PC-9 (cell line): ENCODE measurements around the gene SGSH. TPM values are rescaled to one million over a fixed set of nuclear protein-coding genes. Genes with fewer than 3 reads are reported as not detected.

Experiments used
- BruUV-seq: library from RNA; stranded (reverse); fragments of 400-500 nt; replicated peaks from 2 replicates; lab custom pipeline; 2021; lab: Mats Ljungman, UMichigan
- CTCF ChIA-PET: fragments of 300-600 bp; sonication (Branson Sonifier 250); formaldehyde crosslinking; loops from one replicate; lab custom pipeline; 2022; ENCODE audit warnings: antibody characterized with exemption; lab: Charles Lee
- POLR2A ChIA-PET: fragments of 300-600 bp; sonication (Branson Sonifier 250); formaldehyde crosslinking; loops from one replicate; lab custom pipeline; 2022; ENCODE audit warnings: antibody characterized with exemption; ENCODE audit not compliant: unreplicated experiment; lab: Charles Lee
- DNase-seq, 2 experiments: peaks; one replicate each; pipeline versions ENCODE4 v3.0.0 to v3.0.0-alpha.2; 2015 to 2022; ENCODE audit warnings: mixed read lengths in 1 of 2
- H2AFZ ChIP-seq: fragments of 200-600 bp; sonication (generic); 2 replicates; pipeline ENCODE4 v1.8.1; 2017; ENCODE audit warnings: antibody characterized with exemption
- H3F3A ChIP-seq: fragments of 200-600 bp; sonication (generic); 2 replicates; pipeline ENCODE4 v1.8.1; 2017; ENCODE audit warnings: antibody characterized with exemption, mild to moderate bottlenecking, low read depth; ENCODE audit not compliant: insufficient read depth
- H3K27ac ChIP-seq: fragments of 200-600 bp; sonication (generic); 2 replicates; pipeline ENCODE4 v1.6.1; 2016; ENCODE audit warnings: mixed run types
- H3K27me3 ChIP-seq: fragments of 200-600 bp; sonication (generic); 2 replicates; pipeline ENCODE4 v1.6.1; 2016; ENCODE audit warnings: low read depth, mixed run types; ENCODE audit not compliant: insufficient read depth
- H3K36me3 ChIP-seq: fragments of 200-600 bp; sonication (generic); 2 replicates; pipeline ENCODE4 v1.6.1; 2016; ENCODE audit warnings: low read depth, mixed run types
- H3K4me1 ChIP-seq: fragments of 200-600 bp; sonication (generic); replicated peaks from 2 replicates; pipeline ENCODE4 v1.6.1; 2016; ENCODE audit warnings: mixed run types; ENCODE audit not compliant: insufficient read depth
- H3K4me2 ChIP-seq: fragments of 200-600 bp; sonication (generic); 2 replicates; pipeline ENCODE4 v1.6.1; 2017; ENCODE audit warnings: mixed run types
- H3K4me3 ChIP-seq: fragments of 200-600 bp; sonication (generic); 2 replicates; pipeline ENCODE4 v1.6.1; 2016; ENCODE audit warnings: mixed run types
- H3K79me2 ChIP-seq: fragments of 200-600 bp; sonication (generic); 2 replicates; pipeline ENCODE4 v1.6.1; 2017; ENCODE audit warnings: low read depth, mixed run types
- H3K9me2 ChIP-seq: fragments of 200-600 bp; sonication (generic); 2 replicates; pipeline ENCODE4 v1.8.1; 2017; ENCODE audit warnings: mild to moderate bottlenecking; ENCODE audit not compliant: insufficient read depth
- H3K9me3 ChIP-seq: fragments of 200-600 bp; sonication (generic); 2 replicates; pipeline ENCODE4 v1.8.1; 2016; ENCODE audit warnings: low read depth; ENCODE audit not compliant: insufficient read depth
- H4K20me1 ChIP-seq: fragments of 200-600 bp; sonication (generic); 2 replicates; pipeline ENCODE4 v1.8.1; 2017; ENCODE audit not compliant: insufficient read depth
- EZH2 ChIP-seq: fragments of 200-600 bp; sonication (generic); IDR thresholded peaks from 2 replicates; pipeline ENCODE4 v1.8.0; 2017; ENCODE audit warnings: antibody characterized with exemption, low read depth
- intact Hi-C: fragments of 100-400 bp; cut with micrococcal nuclease; formaldehyde crosslinking; loops from one replicate; pipeline ENCODE4 v1.10.0; 2022; ENCODE audit not compliant: unreplicated experiment
- total RNA-seq: library from RNA; stranded (reverse); gene quantifications from 2 replicates; pipeline ENCODE4 v1.2.3, GENCODE V29; 2021
- TF ChIP-seq, protein P1 (sequence below): fragments of 200-600 bp; sonication (generic); conservative IDR thresholded peaks from 2 replicates; pipeline ENCODE4 v1.6.1; 2017; ENCODE audit warnings: mixed run types, antibody characterized with exemption, mild to moderate bottlenecking, moderate library complexity

SGSH gene
- total RNA-seq, 1 experiment from 2014 or later, result 28.4 TPM

DNA sequence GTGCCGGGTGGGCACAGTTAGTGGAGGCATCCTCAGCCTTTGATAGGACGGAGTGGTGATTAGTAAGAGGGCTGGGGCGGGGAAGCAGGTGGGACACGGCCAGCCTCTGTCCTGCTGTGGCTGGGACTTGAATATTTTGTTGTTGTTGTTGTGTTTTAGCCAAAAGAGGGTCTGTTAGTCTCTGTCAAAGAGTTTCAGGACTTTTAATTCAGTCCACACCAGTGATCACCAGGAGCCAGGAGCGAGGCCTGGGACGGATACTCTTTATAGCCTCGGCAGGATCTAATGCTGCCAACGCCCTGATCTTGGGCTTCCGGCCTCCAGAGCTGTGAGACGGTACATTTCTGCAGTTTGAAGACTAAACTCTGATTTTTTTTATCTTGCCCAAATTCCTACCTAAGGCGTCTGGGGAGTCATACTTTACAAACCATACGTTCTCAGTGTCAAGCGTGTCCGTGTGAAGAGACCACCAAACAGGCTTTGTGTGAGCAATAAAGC is 37.6 kb upstream of the SGSH start:
- Histone ChIP-seq H3K9me2 (no peaks in the 10 kb centered on the region), H2AFZ (no peak overlapping the region), H3F3A (peaks cover 17% of the 10 kb centered on the region), H3K4me1 (peaks cover 42% of the 10 kb centered on the region), H3K79me2 (peaks cover 10% of the 10 kb centered on the region; the same call in 1 of the 2 replicates), H3K27ac (no peak overlapping the region), H4K20me1 (no peaks in the 10 kb centered on the region), H3K4me3 (no peak overlapping the region), H3K9me3 (no peaks in the 10 kb centered on the region), H3K36me3 (no peaks in the 10 kb centered on the region), H3K27me3 (no peaks in the 10 kb centered on the region), H3K4me2 (no peak overlapping the region)
- no peak for DNase-seq
- intact Hi-C loops, result no loop called here
- TF ChIP-seq, protein P1, sequence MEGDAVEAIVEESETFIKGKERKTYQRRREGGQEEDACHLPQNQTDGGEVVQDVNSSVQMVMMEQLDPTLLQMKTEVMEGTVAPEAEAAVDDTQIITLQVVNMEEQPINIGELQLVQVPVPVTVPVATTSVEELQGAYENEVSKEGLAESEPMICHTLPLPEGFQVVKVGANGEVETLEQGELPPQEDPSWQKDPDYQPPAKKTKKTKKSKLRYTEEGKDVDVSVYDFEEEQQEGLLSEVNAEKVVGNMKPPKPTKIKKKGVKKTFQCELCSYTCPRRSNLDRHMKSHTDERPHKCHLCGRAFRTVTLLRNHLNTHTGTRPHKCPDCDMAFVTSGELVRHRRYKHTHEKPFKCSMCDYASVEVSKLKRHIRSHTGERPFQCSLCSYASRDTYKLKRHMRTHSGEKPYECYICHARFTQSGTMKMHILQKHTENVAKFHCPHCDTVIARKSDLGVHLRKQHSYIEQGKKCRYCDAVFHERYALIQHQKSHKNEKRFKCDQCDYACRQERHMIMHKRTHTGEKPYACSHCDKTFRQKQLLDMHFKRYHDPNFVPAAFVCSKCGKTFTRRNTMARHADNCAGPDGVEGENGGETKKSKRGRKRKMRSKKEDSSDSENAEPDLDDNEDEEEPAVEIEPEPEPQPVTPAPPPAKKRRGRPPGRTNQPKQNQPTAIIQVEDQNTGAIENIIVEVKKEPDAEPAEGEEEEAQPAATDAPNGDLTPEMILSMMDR, result no peak
- no peak for TF ChIP-seq EZH2
- no TSS peak for BruUV-seq
- CTCF ChIA-PET, result no interaction called here
- POLR2A ChIA-PET, result no interaction called here

DNA sequence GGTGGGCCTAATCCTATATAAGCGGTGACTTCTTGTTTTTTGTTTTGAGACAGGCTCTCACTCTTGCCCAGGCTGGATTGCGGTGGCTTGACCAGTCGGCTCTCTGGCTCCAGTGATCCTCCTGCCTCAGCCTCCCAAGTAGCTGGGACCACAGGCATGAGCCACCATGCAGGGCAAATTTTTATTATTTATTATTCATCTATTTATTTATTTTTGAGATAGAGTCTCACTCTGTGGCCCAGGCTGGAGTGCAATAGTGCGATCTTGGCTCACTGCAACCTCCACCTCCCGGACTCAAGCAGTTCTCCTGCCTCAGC is 35.9 kb upstream of the SGSH start:
- no peaks in the 10 kb centered on the region for H3K9me3 ChIP-seq
- no peaks in the 10 kb centered on the region for H3K9me2 ChIP-seq
- H3F3A ChIP-seq, result peaks cover 11% of the 10 kb centered on the region
- no TSS peak for BruUV-seq
- ChIA-PET CTCF (no interaction called here), POLR2A (interaction anchor here (0.7 kb wide), 1 partner anchor 15 kb away, joined by 4 read pairs; no protein-coding TSS in a partner anchor)
- no peaks in the 10 kb centered on the region for H3K27me3 ChIP-seq
- H3K4me1 ChIP-seq, result peaks cover 42% of the 10 kb centered on the region
- H4K20me1 ChIP-seq, result no peaks in the 10 kb centered on the region
- TF ChIP-seq, protein P1, result no peak
- no peak for TF ChIP-seq EZH2
- H3K4me3 ChIP-seq, result no peak overlapping the region
- DNase-seq, result no peak
- no peak overlapping the region for H3K4me2 ChIP-seq
- peak overlapping the region; percentile 94 for H3K27ac ChIP-seq
- intact Hi-C loops, result no loop called here
- H3K36me3 ChIP-seq, result no peaks in the 10 kb centered on the region
- no peak overlapping the region for H2AFZ ChIP-seq
- H3K79me2 ChIP-seq, result no peaks in the 10 kb centered on the region

DNA sequence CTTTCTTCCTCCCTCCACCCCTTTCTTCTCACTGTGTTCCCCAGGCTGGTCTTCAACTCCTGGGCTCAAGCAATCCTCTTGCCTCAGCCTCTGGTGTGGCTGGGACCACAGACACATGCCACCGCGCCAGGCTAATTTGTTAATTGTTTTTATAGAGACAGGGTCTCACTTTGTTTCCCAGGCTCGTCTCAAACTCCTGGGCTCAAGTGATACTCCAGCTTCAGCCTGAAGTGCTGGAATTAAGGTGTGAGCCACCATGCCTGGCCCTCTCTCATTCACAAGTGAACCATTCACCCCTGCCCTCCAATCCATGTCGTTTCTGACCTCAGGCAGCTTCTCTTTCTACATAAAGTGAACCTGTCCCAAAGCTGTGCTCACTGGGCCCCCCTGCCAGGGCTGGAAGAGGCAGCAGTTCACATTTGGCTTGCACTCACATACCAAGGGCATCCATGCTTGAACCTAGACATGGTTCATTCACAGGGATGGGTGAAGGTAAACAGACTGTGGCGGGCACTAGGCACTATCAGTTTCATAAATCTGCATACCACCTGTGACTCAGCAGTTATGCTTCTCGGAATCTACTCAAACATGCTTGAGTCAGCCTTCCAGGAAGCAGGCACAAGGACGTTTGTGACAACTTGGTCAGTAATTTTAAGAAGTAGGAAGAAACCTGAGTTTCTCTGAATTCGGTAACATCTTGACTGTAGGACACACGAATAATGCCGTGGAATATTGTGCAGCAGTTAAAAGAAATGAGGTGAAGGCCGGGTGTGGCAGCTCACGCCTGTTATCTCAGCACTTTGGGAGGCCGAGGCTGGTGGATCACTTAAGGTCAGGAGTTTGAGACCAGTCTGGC is 34.5 kb upstream of the SGSH start:
- Histone ChIP-seq H3K4me1 (peaks cover 41% of the 10 kb centered on the region), H3K79me2 (no peaks in the 10 kb centered on the region), H3K4me3 (peak overlapping the region; percentile 38; the same call in 1 of the 2 replicates), H4K20me1 (no peaks in the 10 kb centered on the region), H3K4me2 (peak overlapping the region; percentile 66), H3K27me3 (no peaks in the 10 kb centered on the region), H3K9me2 (no peaks in the 10 kb centered on the region), H3K27ac (peak overlapping the region; percentile 94), H3F3A (peaks cover 11% of the 10 kb centered on the region), H3K9me3 (no peaks in the 10 kb centered on the region), H3K36me3 (no peaks in the 10 kb centered on the region), H2AFZ (no peak overlapping the region)
- no TSS peak for BruUV-seq
- TF ChIP-seq, protein P1, result no peak
- no peak for TF ChIP-seq EZH2
- intact Hi-C loops, result loop anchor here (1.0 to 5.0 kb wide), 5 partner anchors 34 to 247 kb away; partner anchors contain the start of genes EIF4A3, GAA, SGSH and SLC26A11
- peak; percentile 83 to 96 for DNase-seq
- POLR2A ChIA-PET, result interaction anchor here (0.6 kb wide), 1 partner anchor 36 kb away, joined by 6 read pairs; no protein-coding TSS in a partner anchor
- CTCF ChIA-PET, result no interaction called here
